ENCODE data around the gene TMCO1.
"Not testable (repeated sequence)": the region's sequence is repeated elsewhere in the genome, so short reads cannot be mapped to it uniquely, and the experiment has no call there.

The TMCO1 gene

GRCh38 chr1:165683848-165684485, 84.7 kb downstream of the TMCO1 start:
- DNase-seq = no peak

- DNase-seq = not testable (repeated sequence)
These were observed 87.9 kb downstream of the TMCO1 start for GRCh38 chr1:165680773-165681172.

DNA sequence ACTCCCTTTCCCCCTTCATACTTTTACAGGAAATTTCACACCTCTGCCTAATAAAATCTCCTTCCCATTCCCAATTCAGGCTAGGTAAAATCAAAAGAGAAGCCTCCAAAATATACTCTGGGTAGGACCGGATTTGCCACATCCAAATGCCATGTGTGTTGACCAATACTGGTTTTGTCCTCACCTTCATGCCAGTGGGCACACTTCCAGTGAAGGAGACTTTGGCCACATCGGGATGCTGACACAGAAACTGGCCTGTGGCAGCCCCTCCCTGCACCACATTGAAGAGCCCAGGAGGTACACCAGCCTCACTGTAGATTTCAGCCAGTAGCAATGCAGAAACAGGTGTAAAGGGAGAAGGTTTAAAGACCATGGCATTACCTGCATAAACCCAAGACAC, 88.4 kb downstream of the TMCO1 start:
- no peak for DNase-seq

GRCh38 chr1:165679282-165680036, 89.2 kb downstream of the TMCO1 start:
- DNase-seq = peak; percentile 13

DNA sequence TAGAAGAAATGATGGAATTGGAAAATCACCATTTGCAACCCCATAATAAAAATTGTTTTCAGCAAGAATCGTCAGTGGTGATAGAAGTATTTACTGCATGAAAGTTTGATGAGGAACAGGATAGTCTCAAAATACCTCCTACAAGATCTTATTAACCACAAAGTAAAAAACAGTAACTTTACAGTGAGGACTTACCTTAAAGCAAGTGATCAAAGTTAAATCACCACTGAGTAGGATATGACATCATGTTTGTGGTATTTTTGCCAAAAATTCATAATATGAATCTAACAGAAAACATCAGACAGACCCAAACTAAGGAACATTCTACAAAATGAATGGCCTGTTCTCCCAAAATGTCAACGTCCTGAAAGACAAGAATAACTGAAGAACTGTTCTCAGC, 90.2 kb downstream of the TMCO1 start:
- no peak for DNase-seq

Data from NCI-H69 (cell line).